ENCODE data around the gene PUM1.

- TF ChIP-seq CTCF (IDR thresholded peaks at IDR 0.05; ENCODE audit: insufficient read depth, low read depth, low read length) (no peak), EZH2 (IDR thresholded peaks at IDR 0.05; ENCODE audit: insufficient read depth, low read length) (no peak)
Measured at GRCh38 chr1:30936541-30937171, 128.9 kb downstream of the PUM1 start.

All from astrocyte (in vitro differentiated cells and primary cell).